DMS 273 (cell line): ENCODE results near the gene UBE2D4.
"Not testable (repeated sequence)": the region's sequence is repeated elsewhere in the genome, so short reads cannot be mapped to it uniquely, and the experiment has no call there.

Source experiments
- DNase-seq: peaks from one replicate; lab custom pipeline; 2025; ENCODE audit not compliant: unreplicated experiment; lab: John Stamatoyannopoulos, UW

Gene UBE2D4

GRCh38 chr7:43960933-43961332, 34.7 kb downstream of the UBE2D4 start:
- DNase-seq, result no peak

GRCh38 chr7:43966392-43966791, 40.2 kb downstream of the UBE2D4 start:
- DNase-seq, result not testable (repeated sequence)

GRCh38 chr7:43968172-43969040, 42.2 kb downstream of the UBE2D4 start:
- not testable (repeated sequence) for DNase-seq

GRCh38 chr7:43969586-43969985, 43.4 kb downstream of the UBE2D4 start:
- not testable (repeated sequence) for DNase-seq

GRCh38 chr7:43970698-43971097, 44.5 kb downstream of the UBE2D4 start:
- DNase-seq, result not testable (repeated sequence)

- DNase-seq, result not testable (repeated sequence)
Measured at GRCh38 chr7:43974033-43974573, 47.9 kb downstream of the UBE2D4 start.

- not testable (repeated sequence) for DNase-seq
Measured at GRCh38 chr7:43974725-43975482, 48.7 kb downstream of the UBE2D4 start.

GRCh38 chr7:43977525-43977924, 51.3 kb downstream of the UBE2D4 start:
- DNase-seq, result no peak

- DNase-seq, result not testable (repeated sequence)
Measured at GRCh38 chr7:43978102-43978501, 51.9 kb downstream of the UBE2D4 start.

- not testable (repeated sequence) for DNase-seq
Measured at GRCh38 chr7:43982848-43983247, 56.6 kb downstream of the UBE2D4 start.

- DNase-seq, result not testable (repeated sequence)
Measured at GRCh38 chr7:43983736-43984135, 57.5 kb downstream of the UBE2D4 start.

- peak; percentile 79 for DNase-seq
Measured at GRCh38 chr7:43985904-43986864, 59.9 kb downstream of the UBE2D4 start.

GRCh38 chr7:43987476-43987875, 61.2 kb downstream of the UBE2D4 start:
- DNase-seq, result not testable (repeated sequence)

- peak; percentile 32 for DNase-seq
Measured at GRCh38 chr7:43990011-43990585, 63.9 kb downstream of the UBE2D4 start.

- peak; percentile 34 for DNase-seq
Measured at GRCh38 chr7:43990829-43991228, 64.6 kb downstream of the UBE2D4 start.

GRCh38 chr7:43992896-43993295, 66.7 kb downstream of the UBE2D4 start:
- DNase-seq, result not testable (repeated sequence)

GRCh38 chr7:43994681-43995080, 68.4 kb downstream of the UBE2D4 start:
- DNase-seq, result not testable (repeated sequence)

- DNase-seq, result not testable (repeated sequence)
Measured at GRCh38 chr7:43997532-43997931, 71.3 kb downstream of the UBE2D4 start, which contains the start of gene SPDYE1. TSS of gene SPDYE1 (plus strand) at chr7:43997897. CDS start at chr7:43999950, 2,053 bp downstream.
